ENCODE measurements around the gene LYL1.

- TF ChIP-seq POLR2A (IDR thresholded peaks at IDR 0.05; ENCODE audit: low read depth, low read length) (no peak), TAF1 (IDR thresholded peaks at IDR 0.05; ENCODE audit: low read depth, low read length) (peak; percentile 57; the same call in 1 of the 2 replicates), POLR2AphosphoS5 (IDR thresholded peaks at IDR 0.05; ENCODE audit: low read depth, low read length) (peak; percentile 70; the same call in 1 of the 2 replicates), PAX5 (IDR thresholded peaks at IDR 0.05; ENCODE audit: insufficient read depth, low read length, severe bottlenecking) (peak; percentile 30)
These were observed 1.7 kb upstream of the LYL1 start for GRCh38 chr19:13104360-13104847.

Data from GM12891 (cell line).